Activated T-helper 17 cell treated with anti-CD3 and anti-CD28 coated beads, Interleukin-2, amount 50 U/mL, for 72 hours (primary cell): ENCODE results near the gene SLC38A5. TPM values are rescaled to one million over a fixed set of nuclear protein-coding genes. Genes with fewer than 3 reads are reported as not detected.

Experiments
- ATAC-seq: fragments of 150-1000 bp; cut with Tn5 transposase; replicated peaks from 2 replicates; pipeline ENCODE4 v1.10.0; 2021; ENCODE audit warnings: mild to moderate bottlenecking, moderate library complexity
- H3K27ac Mint-ChIP-seq: one replicate; pipeline ENCODE4 v1.8.0; 2022; ENCODE audit warnings: mixed read lengths
- H3K27me3 Mint-ChIP-seq: one replicate; pipeline ENCODE4 v1.8.0; 2022; ENCODE audit warnings: mixed read lengths
- H3K36me3 Mint-ChIP-seq: one replicate; pipeline ENCODE4 v1.8.0; 2022; ENCODE audit warnings: low read depth, mild to moderate bottlenecking, mixed read lengths
- H3K4me1 Mint-ChIP-seq: one replicate; pipeline ENCODE4 v1.8.0; 2022; ENCODE audit warnings: mixed read lengths
- H3K4me3 Mint-ChIP-seq: one replicate; pipeline ENCODE4 v1.8.0; 2022; ENCODE audit warnings: mild to moderate bottlenecking, mixed read lengths
- H3K9me3 Mint-ChIP-seq: one replicate; pipeline ENCODE4 v1.8.0; 2022; ENCODE audit warnings: mixed read lengths
- total RNA-seq, 2 donors: library from RNA; stranded (reverse); gene quantifications; one replicate each; pipeline ENCODE4 v1.2.3, GENCODE V29; 2022

SLC38A5 gene
- total RNA-seq, 2 donors from 2014 or later = 130 to 170 TPM

DNA sequence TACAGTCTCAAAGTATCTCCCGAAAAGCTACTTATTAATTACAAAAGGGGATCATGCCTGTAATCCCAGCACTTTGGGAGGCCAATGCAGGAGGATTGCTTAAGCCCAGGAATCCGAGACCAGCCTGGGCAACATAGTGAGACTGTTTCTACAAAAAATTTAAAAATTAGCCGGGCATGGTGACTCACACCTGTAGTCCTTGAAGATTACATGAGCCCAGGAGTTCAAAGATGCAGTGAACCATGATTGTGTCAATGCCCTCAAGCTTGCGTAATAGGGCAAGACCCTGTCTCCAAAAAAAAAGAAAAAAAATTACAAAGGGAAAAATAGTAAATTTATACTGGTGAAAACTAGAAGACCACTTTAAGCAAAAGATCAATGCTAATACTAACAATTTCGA is 35.4 kb upstream of the SLC38A5 start:
- ATAC-seq = no peak
- Mint-ChIP-seq H3K36me3 (no peaks in the 10 kb centered on the region), H3K27me3 (no peaks in the 10 kb centered on the region), H3K4me3 (no peak overlapping the region), H3K9me3 (no peaks in the 10 kb centered on the region), H3K4me1 (peaks cover 6% of the 10 kb centered on the region), H3K27ac (no peak overlapping the region)

- Mint-ChIP-seq H3K36me3 (no peaks in the 10 kb centered on the region), H3K9me3 (no peaks in the 10 kb centered on the region), H3K4me3 (no peak overlapping the region), H3K27ac (no peak overlapping the region), H3K27me3 (no peaks in the 10 kb centered on the region), H3K4me1 (no peaks in the 10 kb centered on the region)
- ATAC-seq = no peak
Observed at GRCh38 chrX:48504261-48504660, 34.2 kb upstream of the SLC38A5 start.

DNA sequence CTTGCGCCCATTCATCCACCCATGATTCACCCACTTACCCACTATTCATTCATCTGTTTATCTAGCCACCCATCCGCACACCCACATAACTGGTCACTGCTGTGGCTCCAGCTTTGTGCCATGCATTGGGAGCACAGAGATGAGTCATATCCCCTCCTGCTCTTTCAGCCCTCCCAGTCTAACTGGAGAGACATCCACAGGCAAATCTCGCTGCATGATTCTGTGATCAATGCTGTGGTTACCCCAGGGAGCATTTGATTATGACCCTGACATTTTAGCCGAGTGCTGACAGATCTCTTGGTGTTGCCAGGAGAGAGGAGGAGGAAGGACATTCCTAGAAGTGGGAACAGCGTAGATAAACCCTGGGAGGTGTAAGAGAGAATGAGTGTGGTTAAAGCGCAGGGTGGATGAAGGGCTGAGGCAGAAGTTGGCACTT is 28.3 kb upstream of the SLC38A5 start:
- H3K27ac Mint-ChIP-seq = no peak overlapping the region
- peaks cover 4% of the 10 kb centered on the region for H3K4me1 Mint-ChIP-seq
- ATAC-seq = peak; percentile 85
- no peaks in the 10 kb centered on the region for H3K27me3 Mint-ChIP-seq
- no peaks in the 10 kb centered on the region for H3K9me3 Mint-ChIP-seq
- H3K36me3 Mint-ChIP-seq = no peaks in the 10 kb centered on the region
- no peak overlapping the region for H3K4me3 Mint-ChIP-seq

- Mint-ChIP-seq H3K27me3 (no peaks in the 10 kb centered on the region), H3K9me3 (no peaks in the 10 kb centered on the region), H3K36me3 (no peaks in the 10 kb centered on the region), H3K4me3 (no peak overlapping the region), H3K27ac (no peak overlapping the region), H3K4me1 (peaks cover 4% of the 10 kb centered on the region)
- no peak for ATAC-seq
Observed at GRCh38 chrX:48497871-48498270, 27.8 kb upstream of the SLC38A5 start.

DNA sequence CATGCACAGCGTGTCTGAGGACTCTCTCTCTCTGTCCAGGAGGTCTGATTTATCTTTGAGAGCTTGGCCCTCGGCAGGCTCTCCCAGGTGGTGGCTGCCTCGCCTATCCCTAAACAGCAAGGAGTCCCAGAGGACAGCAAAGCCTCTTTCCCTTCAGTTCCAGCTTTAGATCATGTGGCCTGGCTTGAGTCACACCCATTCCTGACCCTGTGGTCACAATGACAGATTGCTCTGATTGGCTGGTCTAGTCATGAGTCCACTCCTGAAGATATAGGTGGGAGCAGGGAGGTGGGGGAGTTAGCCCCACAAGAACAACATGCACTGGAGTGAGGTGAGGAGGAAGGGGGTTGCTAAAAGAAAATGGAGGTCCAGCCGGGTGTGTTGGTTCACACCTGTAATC is 26.6 kb upstream of the SLC38A5 start:
- Mint-ChIP-seq H3K27ac (no peak overlapping the region), H3K9me3 (no peaks in the 10 kb centered on the region), H3K4me1 (peaks cover 4% of the 10 kb centered on the region), H3K4me3 (no peak overlapping the region), H3K27me3 (no peaks in the 10 kb centered on the region), H3K36me3 (no peaks in the 10 kb centered on the region)
- ATAC-seq = no peak

DNA sequence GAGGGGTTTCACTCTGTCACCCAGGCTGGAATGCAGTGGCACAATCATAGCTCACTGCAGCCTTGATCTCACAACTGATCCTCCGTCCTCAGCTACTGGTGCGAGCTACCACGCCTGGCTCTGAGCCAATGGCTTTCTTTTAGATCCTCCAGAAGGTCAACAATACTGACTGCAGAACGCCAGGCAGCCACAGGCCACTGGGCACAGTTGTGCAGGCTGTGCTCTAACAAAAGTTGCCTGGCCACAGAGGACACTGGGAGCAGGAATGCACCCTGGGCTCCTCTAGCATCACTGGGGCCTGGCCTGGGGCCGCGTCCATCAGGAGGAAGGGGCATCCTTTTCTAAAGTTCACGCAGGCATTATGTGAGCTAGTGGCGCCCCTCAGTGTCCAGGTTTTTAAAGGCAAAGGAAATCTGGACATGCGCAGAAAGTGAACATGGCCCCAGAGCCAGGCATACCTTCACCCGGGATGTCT is 23.9 kb upstream of the SLC38A5 start:
- Mint-ChIP-seq H3K36me3 (no peaks in the 10 kb centered on the region), H3K27ac (no peak overlapping the region), H3K27me3 (no peaks in the 10 kb centered on the region), H3K4me1 (peaks cover 4% of the 10 kb centered on the region), H3K9me3 (no peaks in the 10 kb centered on the region), H3K4me3 (no peak overlapping the region)
- ATAC-seq = peak; percentile 34

DNA sequence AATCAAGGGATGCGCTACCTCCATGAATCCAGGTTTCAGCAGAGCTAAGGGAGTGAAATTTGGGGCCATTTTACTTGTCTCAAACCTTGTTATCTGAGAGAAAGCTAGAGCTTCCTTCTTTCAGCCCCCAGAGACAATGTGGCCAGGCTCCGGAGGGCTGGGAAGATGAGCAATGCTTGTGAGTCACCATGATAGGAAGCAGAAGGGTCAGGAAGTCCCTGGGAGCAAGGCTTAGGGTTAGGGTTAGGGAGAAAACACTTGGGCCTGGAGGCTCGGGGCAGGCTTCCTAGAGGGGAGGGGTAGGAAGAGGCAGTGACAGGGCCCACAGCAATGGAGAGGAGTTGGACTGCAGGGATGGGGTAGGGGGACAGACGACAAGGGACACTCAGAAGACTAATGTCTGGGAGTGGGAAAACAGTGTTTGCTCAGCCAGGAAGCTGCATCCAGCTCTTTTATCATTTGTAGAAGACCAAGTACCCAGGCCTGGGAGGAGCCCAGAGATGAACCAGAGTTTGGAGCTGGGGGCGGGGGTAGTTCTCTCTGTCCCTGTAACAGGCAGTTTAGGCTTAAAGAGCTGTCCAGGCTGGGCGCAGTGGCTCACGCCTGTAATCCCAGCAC is 22.3 kb upstream of the SLC38A5 start:
- no peak for ATAC-seq
- H3K36me3 Mint-ChIP-seq = no peaks in the 10 kb centered on the region
- H3K9me3 Mint-ChIP-seq = no peaks in the 10 kb centered on the region
- no peaks in the 10 kb centered on the region for H3K4me1 Mint-ChIP-seq
- no peaks in the 10 kb centered on the region for H3K27me3 Mint-ChIP-seq
- H3K27ac Mint-ChIP-seq = no peak overlapping the region
- no peak overlapping the region for H3K4me3 Mint-ChIP-seq

DNA sequence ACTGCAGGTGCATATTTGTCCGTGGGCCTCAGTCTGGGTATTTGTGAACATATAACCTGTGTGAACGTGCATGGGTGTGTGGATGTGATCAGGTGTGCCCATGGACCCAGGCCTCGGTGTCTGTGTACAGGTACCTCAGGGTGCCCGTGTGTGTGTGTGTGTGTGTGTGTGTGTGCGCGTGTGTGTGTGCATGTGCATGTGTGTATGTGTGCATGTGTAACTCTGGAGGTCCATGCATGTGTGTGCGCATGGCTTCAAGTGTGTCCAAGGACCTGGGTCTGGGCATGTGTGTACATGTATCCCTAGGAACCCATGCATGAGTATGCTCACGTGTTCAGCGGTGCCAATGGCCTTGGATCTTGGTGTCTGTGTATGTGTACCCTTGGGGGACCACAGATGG is 21.7 kb upstream of the SLC38A5 start:
- Mint-ChIP-seq H3K9me3 (no peaks in the 10 kb centered on the region), H3K4me1 (no peaks in the 10 kb centered on the region), H3K27me3 (no peaks in the 10 kb centered on the region), H3K27ac (no peak overlapping the region), H3K36me3 (no peaks in the 10 kb centered on the region), H3K4me3 (no peak overlapping the region)
- no peak for ATAC-seq

GRCh38 chrX:48490661-48491060 is 20.6 kb upstream of the SLC38A5 start:
- Mint-ChIP-seq H3K4me3 (no peak overlapping the region), H3K9me3 (no peaks in the 10 kb centered on the region), H3K36me3 (peaks cover 2% of the 10 kb centered on the region), H3K4me1 (no peaks in the 10 kb centered on the region), H3K27ac (no peak overlapping the region), H3K27me3 (no peaks in the 10 kb centered on the region)
- no peak for ATAC-seq

- Mint-ChIP-seq H3K27me3 (no peaks in the 10 kb centered on the region), H3K36me3 (peaks cover 10% of the 10 kb centered on the region), H3K4me1 (no peaks in the 10 kb centered on the region), H3K27ac (no peak overlapping the region), H3K9me3 (no peaks in the 10 kb centered on the region), H3K4me3 (no peak overlapping the region)
- ATAC-seq = no peak
Observed at GRCh38 chrX:48489892-48490291, 19.8 kb upstream of the SLC38A5 start.

- Mint-ChIP-seq H3K4me1 (no peaks in the 10 kb centered on the region), H3K4me3 (no peak overlapping the region), H3K27me3 (no peaks in the 10 kb centered on the region), H3K9me3 (no peaks in the 10 kb centered on the region), H3K27ac (no peak overlapping the region), H3K36me3 (peaks cover 14% of the 10 kb centered on the region)
- ATAC-seq = no peak
Observed at GRCh38 chrX:48489296-48489695, 19.2 kb upstream of the SLC38A5 start.

GRCh38 chrX:48488034-48488433 is 18.0 kb upstream of the SLC38A5 start:
- H3K4me3 Mint-ChIP-seq = no peak overlapping the region
- H3K36me3 Mint-ChIP-seq = peaks cover 22% of the 10 kb centered on the region
- H3K27ac Mint-ChIP-seq = no peak overlapping the region
- no peaks in the 10 kb centered on the region for H3K27me3 Mint-ChIP-seq
- no peaks in the 10 kb centered on the region for H3K9me3 Mint-ChIP-seq
- ATAC-seq = no peak
- no peaks in the 10 kb centered on the region for H3K4me1 Mint-ChIP-seq

- no peaks in the 10 kb centered on the region for H3K9me3 Mint-ChIP-seq
- H3K4me3 Mint-ChIP-seq = no peak overlapping the region
- ATAC-seq = no peak
- H3K27me3 Mint-ChIP-seq = no peaks in the 10 kb centered on the region
- H3K36me3 Mint-ChIP-seq = peaks cover 29% of the 10 kb centered on the region
- H3K27ac Mint-ChIP-seq = no peak overlapping the region
- H3K4me1 Mint-ChIP-seq = no peaks in the 10 kb centered on the region
Observed at GRCh38 chrX:48487362-48487798, 17.3 kb upstream of the SLC38A5 start.

DNA sequence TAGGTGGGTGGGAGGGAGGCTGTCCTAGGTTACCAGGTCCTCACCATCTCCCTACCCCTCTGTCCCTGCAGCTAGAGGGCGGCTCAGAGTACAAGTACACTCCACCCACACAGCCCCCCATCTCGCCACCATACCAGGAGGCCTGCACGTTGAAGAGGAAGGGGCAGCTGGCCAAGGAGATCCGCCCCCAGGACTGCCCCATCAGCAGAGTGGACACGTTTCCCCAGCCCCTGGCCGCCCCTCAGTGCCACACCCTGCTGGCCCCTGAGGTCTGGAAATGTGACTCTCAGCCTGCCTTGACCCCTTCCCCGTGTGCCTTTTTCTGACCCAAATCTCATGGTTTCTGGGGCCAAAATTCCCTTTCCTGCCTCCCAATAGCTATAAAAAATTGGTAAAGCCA is 12.5 kb upstream of the SLC38A5 start:
- H3K36me3 Mint-ChIP-seq = peaks cover 77% of the 10 kb centered on the region
- no peaks in the 10 kb centered on the region for H3K9me3 Mint-ChIP-seq
- H3K27me3 Mint-ChIP-seq = no peaks in the 10 kb centered on the region
- H3K4me3 Mint-ChIP-seq = no peak overlapping the region
- no peak for ATAC-seq
- H3K27ac Mint-ChIP-seq = no peak overlapping the region
- H3K4me1 Mint-ChIP-seq = peaks cover 2% of the 10 kb centered on the region

DNA sequence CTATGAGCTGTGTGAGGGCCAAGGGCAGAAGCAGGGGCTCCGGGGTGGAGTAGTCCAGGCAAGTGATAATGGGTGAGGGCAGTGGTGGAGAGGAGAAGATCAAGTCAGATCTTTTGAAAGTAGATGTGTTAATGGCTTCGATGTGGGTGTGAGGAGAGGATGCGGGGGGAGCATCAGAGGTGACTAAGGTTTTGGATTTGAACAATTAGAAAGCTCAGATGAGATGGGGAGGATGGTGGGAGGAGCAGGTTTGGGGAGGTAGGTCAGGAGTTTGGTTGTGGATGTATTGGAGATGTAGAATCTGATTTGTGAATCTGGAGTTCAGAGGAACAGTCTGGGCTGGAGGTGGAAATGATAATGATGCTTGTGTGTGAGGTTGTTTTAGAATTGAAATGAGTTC is 10.5 kb upstream of the SLC38A5 start:
- Mint-ChIP-seq H3K27me3 (no peaks in the 10 kb centered on the region), H3K36me3 (peaks cover 94% of the 10 kb centered on the region), H3K4me1 (peaks cover 10% of the 10 kb centered on the region), H3K9me3 (no peaks in the 10 kb centered on the region), H3K27ac (peak overlapping the region; percentile 59), H3K4me3 (no peak overlapping the region)
- ATAC-seq = no peak

DNA sequence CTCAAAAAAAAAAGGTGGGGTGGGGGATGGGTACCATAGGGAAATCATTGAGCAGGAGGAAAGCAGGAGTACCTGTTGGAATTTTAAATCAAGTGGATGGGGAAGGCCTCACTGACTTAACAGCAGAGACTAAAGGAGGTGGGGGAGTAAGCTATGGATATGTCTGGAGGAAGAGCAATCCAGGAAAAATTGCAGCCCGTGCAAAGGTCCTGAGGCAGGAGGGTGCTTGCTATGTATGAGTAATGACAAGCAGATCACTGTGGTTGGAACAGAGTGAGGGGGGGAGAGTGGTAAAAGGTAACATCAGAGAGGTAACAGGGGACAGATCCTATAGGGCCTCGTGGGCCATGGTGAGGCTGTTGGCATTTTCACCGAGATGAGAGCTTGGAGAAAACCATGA is 10.1 kb upstream of the SLC38A5 start:
- Mint-ChIP-seq H3K27me3 (no peaks in the 10 kb centered on the region), H3K4me1 (peaks cover 10% of the 10 kb centered on the region), H3K36me3 (peaks cover 90% of the 10 kb centered on the region), H3K27ac (peak overlapping the region; percentile 59), H3K9me3 (no peaks in the 10 kb centered on the region), H3K4me3 (no peak overlapping the region)
- ATAC-seq = no peak
